BE2C (cell line): Measurements from ENCODE around the gene VAV2.
"Not testable (repeated sequence)": the region's sequence is repeated elsewhere in the genome, so short reads cannot be mapped to it uniquely, and the experiment has no call there.

Experiments used
- DNase-seq: peaks from one replicate; pipeline ENCODE4 v3.0.0-alpha.2; 2020
- H3K27me3 ChIP-seq: fragments of 250-450 bp; sonication (Bioruptor Pico); 2 replicates; pipeline ENCODE4 v1.5.1; 2020; ENCODE audit warnings: mild to moderate bottlenecking
- H3K36me3 ChIP-seq: fragments of 250-450 bp; sonication (Bioruptor Pico); 2 replicates; pipeline ENCODE4 v1.5.1; 2020; ENCODE audit warnings: mild to moderate bottlenecking
- H3K4me1 ChIP-seq: fragments of 250-450 bp; sonication (Bioruptor Pico); 2 replicates; pipeline ENCODE4 v1.5.1; 2020
- H3K4me3 ChIP-seq: 2 replicates; pipeline ENCODE4 v1.5.1; 2011; ENCODE audit warnings: low read depth, low read length
- H3K9me3 ChIP-seq: fragments of 250-450 bp; sonication (Bioruptor Pico); 2 replicates; pipeline ENCODE4 v1.5.1; 2020
- CTCF ChIP-seq: IDR thresholded peaks from 2 replicates; pipeline ENCODE4 v1.5.1; 2012; ENCODE audit warnings: mild to moderate bottlenecking, low read depth, low read length

VAV2 gene

GRCh38 chr9:133768371-133768858, 223.7 kb downstream of the VAV2 start:
- H3K4me3 ChIP-seq = no peak overlapping the region
- H3K36me3 ChIP-seq = peaks cover 66% of the 10 kb centered on the region
- no peak for TF ChIP-seq CTCF
- H3K4me1 ChIP-seq = no peaks in the 10 kb centered on the region
- no peaks in the 10 kb centered on the region; the same call in 1 of the 2 replicates for H3K9me3 ChIP-seq
- H3K27me3 ChIP-seq = no peaks in the 10 kb centered on the region
- DNase-seq = peak; percentile 8

GRCh38 chr9:133767625-133768024, 224.5 kb downstream of the VAV2 start:
- Histone ChIP-seq H3K4me1 (no peaks in the 10 kb centered on the region), H3K36me3 (peaks cover 71% of the 10 kb centered on the region), H3K9me3 (no peaks in the 10 kb centered on the region), H3K27me3 (no peaks in the 10 kb centered on the region), H3K4me3 (no peak overlapping the region)
- TF ChIP-seq CTCF = no peak
- peak; percentile 0 for DNase-seq

GRCh38 chr9:133767008-133767407, 225.1 kb downstream of the VAV2 start:
- Histone ChIP-seq H3K27me3 (no peaks in the 10 kb centered on the region), H3K9me3 (no peaks in the 10 kb centered on the region), H3K4me1 (no peaks in the 10 kb centered on the region), H3K36me3 (peaks cover 71% of the 10 kb centered on the region), H3K4me3 (no peak overlapping the region)
- DNase-seq = no peak
- no peak for TF ChIP-seq CTCF

- H3K4me3 ChIP-seq, H3K9me3 ChIP-seq, DNase-seq, H3K27me3 ChIP-seq, H3K4me1 ChIP-seq: not testable (repeated sequence)
- H3K36me3 ChIP-seq = peaks cover 69% of the 10 kb centered on the region
Observed at GRCh38 chr9:133766234-133766633, 225.9 kb downstream of the VAV2 start.

GRCh38 chr9:133763272-133764183, 228.6 kb downstream of the VAV2 start:
- DNase-seq = peak; percentile 2
- H3K4me1 ChIP-seq = no peaks in the 10 kb centered on the region
- TF ChIP-seq CTCF = no peak
- H3K27me3 ChIP-seq = no peaks in the 10 kb centered on the region
- H3K9me3 ChIP-seq = no peaks in the 10 kb centered on the region
- no peak overlapping the region for H3K4me3 ChIP-seq
- peaks cover 53% of the 10 kb centered on the region for H3K36me3 ChIP-seq

GRCh38 chr9:133762488-133763271, 229.4 kb downstream of the VAV2 start:
- no peak for TF ChIP-seq CTCF
- H3K4me3 ChIP-seq = no peak overlapping the region
- H3K36me3 ChIP-seq = peaks cover 46% of the 10 kb centered on the region
- H3K27me3 ChIP-seq = no peaks in the 10 kb centered on the region
- H3K9me3 ChIP-seq = no peaks in the 10 kb centered on the region
- H3K4me1 ChIP-seq = no peaks in the 10 kb centered on the region; the same call in 1 of the 2 replicates
- peak; percentile 6 for DNase-seq
